GM12878 (cell line): ENCODE data around the gene RANBP1. TPM values are rescaled to one million over a fixed set of nuclear protein-coding genes. Genes with fewer than 3 reads are reported as not detected.

Source experiments
- ATAC-seq: fragments of 200-7000 bp; cut with Tn5 transposase; 3 replicates; pipeline ENCODE4 v1.9.1; 2020; ENCODE audit warnings: mild to moderate bottlenecking, moderate library complexity
- BruUV-seq: library from RNA; stranded (reverse); fragments of 400-500 nt; replicated peaks from 2 replicates; lab custom pipeline; 2021; lab: Mats Ljungman, UMichigan
- CTCF ChIA-PET: fragments of 300-600 bp; sonication (Branson Sonifier 250); formaldehyde crosslinking; extraction: SDS; loops from one replicate; lab custom pipeline; 2021; ENCODE audit warnings: inconsistent platforms; lab: Yijun Ruan, JAX
- POLR2A ChIA-PET: fragments of 350-600 bp; formaldehyde crosslinking; extraction: SDS; loops from one replicate; lab custom pipeline; 2021; ENCODE audit warnings: inconsistent platforms; lab: Charles Lee
- RAD21 ChIA-PET: fragments of 300-600 bp; sonication (Branson Sonifier 250); formaldehyde crosslinking; loops from one replicate; lab custom pipeline; 2023; ENCODE audit warnings: antibody characterized with exemption; ENCODE audit not compliant: unreplicated experiment; lab: Charles Lee
- SMC1A ChIA-PET: fragments of 300-600 bp; sonication (Branson Sonifier 250); formaldehyde crosslinking; loops from one replicate; lab custom pipeline; 2023; ENCODE audit not compliant: unreplicated experiment, uncharacterized antibody; lab: Charles Lee
- DNase-seq: peaks from one replicate; pipeline ENCODE4 v3.0.0-alpha.2; 2011; ENCODE audit warnings: low read depth, low spot score
- FAIRE-seq: peaks from 3 replicates; lab custom pipeline; 2011; peaks lifted over from hg19 to GRCh38; lab: Jason Lieb, UNC
- H2AFZ ChIP-seq: 2 replicates; pipeline ENCODE4 v1.6.0; 2011; ENCODE audit warnings: low read depth, low read length, control low read depth; ENCODE audit not compliant: control insufficient read depth
- H3K27ac ChIP-seq: 2 replicates; pipeline ENCODE4 v1.5.1; 2011; ENCODE audit warnings: control low read depth; ENCODE audit not compliant: control insufficient read depth, insufficient read depth
- H3K27me3 ChIP-seq, 2 experiments: replicated peaks in 1 of 2; 2 replicates each; pipeline versions ENCODE4 v1.6.0 to v1.6.1; 2011; ENCODE audit warnings: low read length in 1 of 2; ENCODE audit not compliant: control insufficient read depth in 2 of 2, insufficient read depth in 2 of 2
- H3K36me3 ChIP-seq, 2 experiments: 2 replicates each; pipeline ENCODE4 v1.5.1; 2011; ENCODE audit warnings: low read length in 1 of 2; ENCODE audit not compliant: control insufficient read depth in 2 of 2, insufficient read depth in 2 of 2
- H3K4me1 ChIP-seq: 2 replicates; pipeline ENCODE4 v1.6.1; 2011; ENCODE audit warnings: mild to moderate bottlenecking, low read length, moderate library complexity, mixed read lengths; ENCODE audit not compliant: control insufficient read depth, insufficient read depth
- H3K4me2 ChIP-seq: 2 replicates; pipeline ENCODE4 v1.6.0; 2011; ENCODE audit warnings: control low read depth; ENCODE audit not compliant: control insufficient read depth, insufficient read depth
- H3K4me3 ChIP-seq: fragments of 200-600 bp; sonication (generic); 2 replicates; pipeline ENCODE4 v1.5.1; 2016
- H3K79me2 ChIP-seq: 2 replicates; pipeline ENCODE4 v1.6.0; 2011; ENCODE audit warnings: low read length; ENCODE audit not compliant: control insufficient read depth, insufficient read depth
- H3K9ac ChIP-seq: 2 replicates; pipeline ENCODE4 v1.8.0; 2011; ENCODE audit warnings: low read length, control low read depth, mixed read lengths; ENCODE audit not compliant: control insufficient read depth, insufficient read depth
- H3K9me3 ChIP-seq: replicated peaks from 3 replicates; pipeline ENCODE4 v1.5.1; 2011; ENCODE audit warnings: mild to moderate bottlenecking, low read length; ENCODE audit not compliant: control insufficient read depth, insufficient read depth
- H4K20me1 ChIP-seq: 2 replicates; pipeline ENCODE4 v1.6.0; 2011; ENCODE audit not compliant: control insufficient read depth, insufficient read depth
- EGR1 ChIP-seq, 2 experiments: IDR thresholded peaks; 1 replicate in 1 of 2; 2 replicates in 1 of 2; pipeline ENCODE4 v1.6.1; 2011 to 2012; ENCODE audit warnings: low read depth in 2 of 2, low read length in 2 of 2, borderline replicate concordance in 1 of 2, mild to moderate bottlenecking in 1 of 2, moderate library complexity in 1 of 2
- KDM1A ChIP-seq: fragments of 200-600 bp; sonication (generic); IDR thresholded peaks from 2 replicates; pipeline ENCODE4 v1.6.1; 2016; ENCODE audit warnings: borderline replicate concordance
- KLF5 ChIP-seq: fragments of 450-650 bp; IDR thresholded peaks from 2 replicates; pipeline ENCODE4 v1.6.1; 2014; ENCODE audit warnings: mild to moderate bottlenecking; ENCODE audit not compliant: partially characterized antibody
- NBN ChIP-seq: fragments of 450-650 bp; IDR thresholded peaks from 2 replicates; pipeline ENCODE4 v1.6.1; 2016
- POLR2A ChIP-seq: IDR thresholded peaks from 2 replicates; pipeline ENCODE4 v1.6.1; 2011; ENCODE audit warnings: low read depth, mild to moderate bottlenecking, low read length
- whole genome bisulfite sequencing: methylation state at CpG from one replicate; pipeline ENCODE4 v1.1.6; 2016; ENCODE audit warnings: low lambda C conversion rate; ENCODE audit not compliant: insufficient replicate concordance, insufficient coverage; ENCODE audit errors: missing lambda C conversion rate; 5-methylcytosine and 5-hydroxymethylcytosine counted together
- in situ Hi-C: fragments of 300-500 bp; cut with MboI; formaldehyde crosslinking; loops from 9 replicates; pipeline ENCODE4 v1.14.3; 2018; ENCODE audit warnings: mixed read lengths
- intact Hi-C: fragments of 100-400 bp; cut with micrococcal nuclease; formaldehyde crosslinking; loops from one replicate; pipeline ENCODE4 v1.14.2; 2022; ENCODE audit not compliant: unreplicated experiment
- polyA plus RNA-seq, 11 experiments: library from polyadenylated mRNA; depleted of rRNA in 4 of 11; unstranded in 6 of 11; stranded (reverse) in 5 of 11; fragments of >200 nt; fragmentation: Nextera tagmentation in 4 of 11; fragmentation: Illumina TruSeq in 1 of 11; extraction: Ambion mirVana in 4 of 11; extraction: Trizol in 1 of 11; gene quantifications; 1 replicate in 1 of 11; 2 replicates in 10 of 11; pipeline versions ENCODE4 v1.2.1 to v1.2.3, GENCODE V29; 2011 to 2016; ENCODE audit warnings: inconsistent platforms in 2 of 11, missing spikeins in 2 of 11, low read depth in 1 of 11
- total RNA-seq, 4 experiments: library from RNA; depleted of rRNA in 3 of 4; stranded (reverse); fragments of >200 nt in 3 of 4; fragmentation: Illumina TruSeq in 1 of 4; extraction: Trizol in 1 of 4; gene quantifications; 2 replicates each; pipeline versions ENCODE4 v1.2.1 to v1.2.3, GENCODE V29; 2013 to 2021
- TF ChIP-seq, protein P1 (sequence below): IDR thresholded peaks from 2 replicates; pipeline ENCODE4 v1.6.1; 2011; ENCODE audit warnings: mild to moderate bottlenecking, low read depth, low read length, moderate library complexity; ENCODE audit not compliant: insufficient replicate concordance

Gene RANBP1
- total and polyA plus RNA-seq, 10 of the 15 experiments (the other 5 are each of a cell fraction or from before 2014, with no cell fraction given), result 55.3 to 808 (median 394) TPM

DNA sequence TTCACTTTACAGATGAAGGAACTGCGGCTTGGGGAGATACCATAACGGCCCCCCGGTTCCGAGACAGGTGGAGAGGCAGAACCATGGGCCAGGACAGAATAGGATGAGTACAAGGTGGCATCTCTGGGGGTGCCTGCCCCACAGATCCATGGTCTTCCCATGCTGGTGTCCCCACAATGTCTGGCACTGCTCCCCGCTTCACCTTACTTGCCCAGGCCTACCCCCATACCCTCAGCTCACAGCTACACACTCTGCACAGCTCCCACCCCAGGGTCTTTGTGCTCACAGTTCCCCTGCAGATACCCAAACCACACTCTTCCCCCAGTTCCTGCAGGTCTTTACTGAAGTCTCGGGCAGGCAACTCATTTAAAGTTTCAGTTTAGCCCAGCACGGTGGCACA is 47.3 kb upstream of the RANBP1 start:
- Histone ChIP-seq H3K27ac (no peak overlapping the region), H2AFZ (no peak overlapping the region), H3K4me1 (no peaks in the 10 kb centered on the region), H3K79me2 (no peaks in the 10 kb centered on the region), H3K9ac (no peak overlapping the region), H4K20me1 (no peaks in the 10 kb centered on the region), H3K9me3 (no peaks in the 10 kb centered on the region), H3K36me3 (no peaks in the 10 kb centered on the region; a peak in 1 of 4 replicates), H3K27me3 (no peaks in the 10 kb centered on the region), H3K4me3 (no peak overlapping the region), H3K4me2 (no peak overlapping the region)
- DNase-seq, result no peak
- ChIA-PET SMC1A (no interaction called here), RAD21 (no interaction called here), POLR2A (interaction anchor here (0.6 kb wide), 1 partner anchor 10 kb away, joined by 11 read pairs; no protein-coding TSS in a partner anchor), CTCF (interaction anchor here (1.3 to 1.6 kb wide), 2 partner anchors 11 to 15 kb away, joined by 3 read pairs; no protein-coding TSS in a partner anchor)
- no peak for FAIRE-seq
- intact Hi-C loops, result no loop called here
- in situ Hi-C loops, result no loop called here
- TF ChIP-seq NBN (no peak), KLF5 (no peak), KDM1A (no peak), EGR1 (IDR thresholded peaks at IDR 0.05; ENCODE audit: borderline replicate concordance in 1 of 2, low read depth in 2 of 2, low read length in 2 of 2) (no peak), POLR2A (0 out of 2 replicates have a peak, but pooled peaks have one; percentile 25)
- TF ChIP-seq, protein P1, sequence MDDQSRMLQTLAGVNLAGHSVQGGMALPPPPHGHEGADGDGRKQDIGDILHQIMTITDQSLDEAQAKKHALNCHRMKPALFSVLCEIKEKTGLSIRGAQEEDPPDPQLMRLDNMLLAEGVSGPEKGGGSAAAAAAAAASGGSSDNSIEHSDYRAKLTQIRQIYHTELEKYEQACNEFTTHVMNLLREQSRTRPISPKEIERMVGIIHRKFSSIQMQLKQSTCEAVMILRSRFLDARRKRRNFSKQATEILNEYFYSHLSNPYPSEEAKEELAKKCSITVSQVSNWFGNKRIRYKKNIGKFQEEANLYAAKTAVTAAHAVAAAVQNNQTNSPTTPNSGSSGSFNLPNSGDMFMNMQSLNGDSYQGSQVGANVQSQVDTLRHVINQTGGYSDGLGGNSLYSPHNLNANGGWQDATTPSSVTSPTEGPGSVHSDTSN, result no peak
- ATAC-seq, result no peak
- 82% methylated on average over 7 of the region's 7 CpGs for whole genome bisulfite sequencing
- BruUV-seq, result no TSS peak
